GM12874 (cell line): ENCODE data around the gene TELO2.

Source experiments
- CTCF ChIP-seq: IDR thresholded peaks from 2 replicates; pipeline ENCODE4 v1.5.1; 2011; ENCODE audit warnings: low read depth, mild to moderate bottlenecking, control low read depth, low read length, moderate library complexity; ENCODE audit not compliant: insufficient read depth

Gene TELO2

GRCh38 chr16:1459967-1460366 lies 33.2 kb upstream of the TELO2 start:
- no peak for TF ChIP-seq CTCF

DNA sequence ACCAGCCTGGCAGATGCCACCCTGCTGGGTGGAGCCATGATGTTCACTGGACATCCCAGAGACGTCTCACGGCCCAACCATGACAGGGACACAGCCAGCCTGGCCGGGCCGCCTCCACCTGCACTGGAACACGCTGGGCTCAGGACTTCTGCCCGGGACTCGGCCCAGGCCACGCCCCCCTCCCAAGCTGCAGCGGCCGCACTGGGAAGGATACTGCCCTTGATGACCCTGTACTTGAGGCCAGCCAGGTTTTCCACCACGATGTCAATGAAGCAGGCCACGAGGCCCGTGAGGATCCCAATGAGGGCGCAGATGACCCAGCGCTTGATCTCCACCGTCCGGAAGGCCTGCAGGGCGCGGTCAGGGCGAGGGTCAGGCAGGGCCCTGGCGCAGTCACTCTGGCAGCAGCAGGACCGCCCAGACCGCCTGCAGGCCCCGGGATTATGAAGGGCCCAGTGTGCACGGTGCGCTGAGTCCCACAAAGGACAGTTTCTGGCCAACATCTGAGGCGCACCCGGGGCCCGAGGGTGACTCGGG lies 32.5 kb upstream of the TELO2 start:
- no peak for TF ChIP-seq CTCF

- TF ChIP-seq CTCF = no peak
Measured at GRCh38 chr16:1461146-1461545, 32.0 kb upstream of the TELO2 start.

- no peak for TF ChIP-seq CTCF
Measured at GRCh38 chr16:1464196-1464893, 28.8 kb upstream of the TELO2 start.

DNA sequence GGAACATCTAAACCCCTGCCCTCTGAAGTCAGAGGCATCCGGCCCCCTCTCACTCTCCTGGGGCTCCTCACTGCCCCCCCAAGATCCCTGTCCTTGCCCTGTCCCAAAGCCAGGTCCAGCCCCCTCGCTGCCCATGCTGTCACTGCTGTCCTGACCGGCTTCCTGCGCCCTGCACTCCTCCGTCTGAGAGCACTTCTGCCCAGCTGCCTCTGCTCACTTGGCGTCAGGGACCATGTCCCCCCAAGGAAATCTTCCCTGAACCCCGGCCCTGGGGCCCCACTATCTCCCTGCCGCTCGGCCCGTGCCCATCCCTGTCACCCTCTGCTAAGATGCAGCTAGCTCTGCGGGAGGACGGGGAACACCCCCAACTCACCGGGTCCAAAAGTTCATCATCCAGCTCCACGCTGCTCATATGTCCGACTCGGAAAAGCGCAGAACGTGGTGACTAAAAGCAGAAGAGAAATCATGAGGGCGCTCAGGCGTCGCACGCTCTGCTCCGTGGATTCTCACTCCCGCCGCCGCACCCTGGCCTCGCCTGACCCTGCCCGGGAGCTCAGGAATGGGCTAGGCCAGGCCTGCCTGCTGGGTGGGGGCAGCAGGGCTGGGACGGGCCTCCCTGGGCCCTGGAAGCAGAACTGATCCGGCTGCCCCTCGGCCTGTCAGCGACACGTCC lies 28.1 kb upstream of the TELO2 start:
- TF ChIP-seq CTCF = no peak

DNA sequence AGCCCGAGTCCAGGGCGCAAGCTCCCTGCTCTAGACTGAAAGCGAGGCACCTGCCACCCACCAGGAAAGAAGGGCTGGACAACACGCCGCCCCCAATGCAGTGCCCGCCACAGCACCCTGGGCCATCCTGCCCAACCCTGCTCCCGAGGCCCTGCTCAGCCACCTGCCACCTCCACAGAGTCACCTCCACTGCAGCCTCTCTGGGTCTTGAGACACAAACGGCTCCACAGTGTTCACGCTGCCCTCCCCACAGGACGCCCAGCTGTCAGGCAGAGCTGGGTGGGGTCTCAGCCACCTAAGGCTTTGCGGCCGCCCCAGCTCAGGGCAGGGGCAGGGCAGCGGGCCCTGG lies 27.6 kb upstream of the TELO2 start:
- TF ChIP-seq CTCF = no peak

GRCh38 chr16:1466054-1466453 lies 27.1 kb upstream of the TELO2 start:
- TF ChIP-seq CTCF = no peak
